Measurements from ENCODE around the gene SLC28A3.
"Not testable (repeated sequence)": the region's sequence is repeated elsewhere in the genome, so short reads cannot be mapped to it uniquely, and the experiment has no call there.

DNA sequence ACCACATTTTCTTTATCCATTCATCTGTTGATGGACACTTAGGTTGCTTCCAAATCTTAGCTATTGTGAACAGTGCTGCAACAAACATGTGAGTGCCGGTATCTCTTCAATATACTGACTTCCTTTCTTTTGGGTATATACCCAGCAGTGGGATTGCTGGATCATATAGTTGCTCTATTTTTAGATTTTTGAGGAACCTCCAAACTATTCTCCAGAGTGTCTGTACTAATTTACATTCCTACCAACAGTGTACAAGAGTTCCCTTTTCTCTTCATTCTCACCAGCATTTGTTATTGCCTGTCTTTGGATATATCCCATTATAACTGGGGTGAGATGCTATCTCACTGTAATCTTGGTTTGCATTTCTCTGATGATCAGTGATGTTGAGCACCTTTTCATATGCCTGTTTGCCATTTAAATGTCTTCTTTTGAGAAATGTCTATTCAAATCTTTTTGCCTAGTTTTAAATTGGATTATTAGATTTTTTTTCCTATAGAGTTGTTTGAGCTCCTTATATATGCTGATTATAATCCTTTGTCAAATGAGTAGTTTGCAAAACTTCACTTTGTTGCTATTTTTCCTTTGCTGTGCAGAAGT lies 24.4 kb upstream of the SLC28A3 start:
- TF ChIP-seq POU6F1 (CRISPR knock-in tag; IDR thresholded peaks at IDR 0.05; ENCODE audit: borderline replicate concordance, low read depth); ISL1 (CRISPR knock-in tag; IDR thresholded peaks at IDR 0.05); ZFP3 (CRISPR knock-in tag; IDR thresholded peaks at IDR 0.05); ZC3H10 (CRISPR knock-in tag; IDR thresholded peaks at IDR 0.05); ZFP30 (CRISPR knock-in tag; IDR thresholded peaks at IDR 0.05); SNAI2 (CRISPR knock-in tag; IDR thresholded peaks at IDR 0.05); ZNF8 (CRISPR knock-in tag; IDR thresholded peaks at IDR 0.05): not testable (repeated sequence)
- TF ChIP-seq, protein P1, sequence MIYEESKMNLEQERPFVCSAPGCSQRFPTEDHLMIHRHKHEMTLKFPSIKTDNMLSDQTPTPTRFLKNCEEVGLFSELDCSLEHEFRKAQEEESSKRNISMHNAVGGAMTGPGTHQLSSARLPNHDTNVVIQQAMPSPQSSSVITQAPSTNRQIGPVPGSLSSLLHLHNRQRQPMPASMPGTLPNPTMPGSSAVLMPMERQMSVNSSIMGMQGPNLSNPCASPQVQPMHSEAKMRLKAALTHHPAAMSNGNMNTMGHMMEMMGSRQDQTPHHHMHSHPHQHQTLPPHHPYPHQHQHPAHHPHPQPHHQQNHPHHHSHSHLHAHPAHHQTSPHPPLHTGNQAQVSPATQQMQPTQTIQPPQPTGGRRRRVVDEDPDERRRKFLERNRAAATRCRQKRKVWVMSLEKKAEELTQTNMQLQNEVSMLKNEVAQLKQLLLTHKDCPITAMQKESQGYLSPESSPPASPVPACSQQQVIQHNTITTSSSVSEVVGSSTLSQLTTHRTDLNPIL (CRISPR knock-in tag; IDR thresholded peaks at IDR 0.05; ENCODE audit: low read depth), result not testable (repeated sequence)
- TF ChIP-seq, protein P2, sequence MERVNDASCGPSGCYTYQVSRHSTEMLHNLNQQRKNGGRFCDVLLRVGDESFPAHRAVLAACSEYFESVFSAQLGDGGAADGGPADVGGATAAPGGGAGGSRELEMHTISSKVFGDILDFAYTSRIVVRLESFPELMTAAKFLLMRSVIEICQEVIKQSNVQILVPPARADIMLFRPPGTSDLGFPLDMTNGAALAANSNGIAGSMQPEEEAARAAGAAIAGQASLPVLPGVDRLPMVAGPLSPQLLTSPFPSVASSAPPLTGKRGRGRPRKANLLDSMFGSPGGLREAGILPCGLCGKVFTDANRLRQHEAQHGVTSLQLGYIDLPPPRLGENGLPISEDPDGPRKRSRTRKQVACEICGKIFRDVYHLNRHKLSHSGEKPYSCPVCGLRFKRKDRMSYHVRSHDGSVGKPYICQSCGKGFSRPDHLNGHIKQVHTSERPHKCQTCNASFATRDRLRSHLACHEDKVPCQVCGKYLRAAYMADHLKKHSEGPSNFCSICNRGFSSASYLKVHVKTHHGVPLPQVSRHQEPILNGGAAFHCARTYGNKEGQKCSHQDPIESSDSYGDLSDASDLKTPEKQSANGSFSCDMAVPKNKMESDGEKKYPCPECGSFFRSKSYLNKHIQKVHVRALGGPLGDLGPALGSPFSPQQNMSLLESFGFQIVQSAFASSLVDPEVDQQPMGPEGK (CRISPR knock-in tag; IDR thresholded peaks at IDR 0.05; ENCODE audit: borderline replicate concordance), result not testable (repeated sequence)
